Peyer's patch (tissue), 4 donors: ENCODE data around the gene OR2M3. TPM values are rescaled to one million over a fixed set of nuclear protein-coding genes. Genes with fewer than 3 reads are reported as not detected.

ENCODE experiments used
- DNase-seq, 3 donors: peaks; one replicate each; pipeline ENCODE4 v3.0.0-alpha.2; 2017 to 2019
- H3K27ac ChIP-seq, 4 donors: fragments of 200-600 bp; sonication (generic); one replicate each; pipeline ENCODE4 v1.5.1; 2016 to 2019
- H3K27me3 ChIP-seq, 2 donors: fragments of 200-600 bp; sonication (generic); one replicate each; pipeline ENCODE4 v1.5.1; 2019
- H3K36me3 ChIP-seq, 3 donors: fragments of 200-600 bp; sonication (generic); one replicate each; pipeline ENCODE4 v1.5.1; 2016 to 2019
- H3K4me1 ChIP-seq, 4 donors: fragments of 200-600 bp; sonication (generic); one replicate each; pipeline ENCODE4 v1.5.1; 2016 to 2019
- H3K4me3 ChIP-seq, 4 donors: fragments of 200-600 bp; sonication (generic); 1 replicate in 3 of 4; 2 replicates in 1 of 4; pipeline ENCODE4 v1.5.1; 2016 to 2019; ENCODE audit warnings: mild to moderate bottlenecking in 1 of 4
- H3K9me3 ChIP-seq, 4 donors: fragments of 200-600 bp; sonication (generic); one replicate each; pipeline ENCODE4 v1.5.1; 2016 to 2019; ENCODE audit warnings: mild to moderate bottlenecking in 1 of 4
- CTCF ChIP-seq, 6 experiments: fragments of 450-650 bp in 4 of 6; fragments of 200-600 bp in 2 of 6; sonication (generic) in 1 of 6; IDR thresholded peaks; one replicate each; pipeline ENCODE4 v1.5.1; 2017 to 2019; ENCODE audit warnings: antibody characterized with exemption in 6 of 6, mild to moderate bottlenecking in 3 of 6, moderate library complexity in 1 of 6
- POLR2A ChIP-seq, 2 donors: fragments of 450-650 bp; IDR thresholded peaks; one replicate each; pipeline ENCODE4 v1.5.1; 2017; ENCODE audit warnings: antibody characterized with exemption in 2 of 2, mild to moderate bottlenecking in 2 of 2, moderate library complexity in 2 of 2
- total RNA-seq, 4 donors: library from RNA; depleted of rRNA; stranded (reverse); fragments of >200 nt; gene quantifications; one replicate each; pipeline ENCODE4 v1.1.0, GENCODE V29; 2016

Gene OR2M3
- total RNA-seq, 4 donors from 2014 or later = not detected

- H3K4me1 ChIP-seq = no peaks in the 10 kb centered on the region
- H3K9me3 ChIP-seq = no peaks in the 10 kb centered on the region
- TF ChIP-seq CTCF (IDR thresholded peaks at IDR 0.05) (no peak), POLR2A (IDR thresholded peaks at IDR 0.05) (no peak)
- H3K4me3 ChIP-seq = no peak overlapping the region
- no peaks in the 10 kb centered on the region for H3K36me3 ChIP-seq
- DNase-seq = no peak
- no peaks in the 10 kb centered on the region for H3K27me3 ChIP-seq
- H3K27ac ChIP-seq = no peak overlapping the region
Observed at GRCh38 chr1:248165186-248165585, 31.9 kb upstream of the OR2M3 start.

- no peak for DNase-seq
- Histone ChIP-seq H3K4me3 (no peak within 1 kb of the TSS), H3K27ac (no peak within 1 kb of the TSS), H3K4me1 (no peaks in the 10 kb centered on the region), H3K36me3 (no peaks in the 10 kb centered on the region), H3K9me3 (no peaks in the 10 kb centered on the region), H3K27me3 (no peaks in the 10 kb centered on the region)
- TF ChIP-seq CTCF (IDR thresholded peaks at IDR 0.05) (no peak), POLR2A (IDR thresholded peaks at IDR 0.05) (no peak)
Observed at GRCh38 chr1:248174521-248174920, 22.5 kb upstream of the OR2M3 start, which contains the start of gene OR2M2. TSS of gene OR2M2 (plus strand) at chr1:248174821. CDS start at chr1:248179986, 5,165 bp downstream.

- H3K9me3 ChIP-seq = no peaks in the 10 kb centered on the region
Observed at GRCh38 chr1:248183996-248184395, 13.1 kb upstream of the OR2M3 start.

GRCh38 chr1:248187363-248187762 is 9.7 kb upstream of the OR2M3 start:
- Histone ChIP-seq H3K9me3 (no peaks in the 10 kb centered on the region), H3K27ac (no peak overlapping the region), H3K36me3 (no peaks in the 10 kb centered on the region), H3K4me1 (no peaks in the 10 kb centered on the region), H3K4me3 (no peak overlapping the region), H3K27me3 (no peaks in the 10 kb centered on the region)
- DNase-seq = no peak
- no peak for TF ChIP-seq POLR2A (IDR thresholded peaks at IDR 0.05)
- TF ChIP-seq CTCF (IDR thresholded peaks at IDR 0.05) = no peak

More at GRCh38 chr1:248183996-248184395, 13.1 kb upstream of the OR2M3 start:
- H3K4me1 ChIP-seq = no peaks in the 10 kb centered on the region
- H3K36me3 ChIP-seq = no peaks in the 10 kb centered on the region
- H3K27me3 ChIP-seq = no peaks in the 10 kb centered on the region
- H3K4me3 ChIP-seq = no peak overlapping the region
- DNase-seq = no peak
- no peak for TF ChIP-seq CTCF (IDR thresholded peaks at IDR 0.05)
- no peak for TF ChIP-seq POLR2A (IDR thresholded peaks at IDR 0.05)
- H3K27ac ChIP-seq = no peak overlapping the region

GRCh38 chr1:248189026-248189425 is 8.0 kb upstream of the OR2M3 start:
- DNase-seq = no peak
- no peaks in the 10 kb centered on the region for H3K4me1 ChIP-seq
- TF ChIP-seq POLR2A (IDR thresholded peaks at IDR 0.05) (no peak), CTCF (IDR thresholded peaks at IDR 0.05) (no peak)
- no peaks in the 10 kb centered on the region for H3K9me3 ChIP-seq
- no peak overlapping the region for H3K27ac ChIP-seq
- H3K27me3 ChIP-seq = no peaks in the 10 kb centered on the region
- H3K4me3 ChIP-seq = no peak overlapping the region
- no peaks in the 10 kb centered on the region for H3K36me3 ChIP-seq

- H3K9me3 ChIP-seq = no peaks in the 10 kb centered on the region
- DNase-seq = no peak
- TF ChIP-seq CTCF (IDR thresholded peaks at IDR 0.05) (no peak), POLR2A (IDR thresholded peaks at IDR 0.05) (no peak)
- no peaks in the 10 kb centered on the region for H3K27me3 ChIP-seq
- H3K36me3 ChIP-seq = no peaks in the 10 kb centered on the region
- no peak overlapping the region for H3K4me3 ChIP-seq
- no peak overlapping the region for H3K27ac ChIP-seq
- H3K4me1 ChIP-seq = no peaks in the 10 kb centered on the region
Observed at GRCh38 chr1:248194117-248194516, 2.9 kb upstream of the OR2M3 start.
